HCT116 (cell line): ENCODE results near the gene RANGRF. TPM values are rescaled to one million over a fixed set of nuclear protein-coding genes. Genes with fewer than 3 reads are reported as not detected.
A peak's percentile ranks its signal among the peaks of the same experiment; 100 is the strongest.

Experiments
- ATAC-seq: fragments of 200-7000 bp; cut with Tn5 transposase; 2 replicates; pipeline ENCODE4 v1.9.1; 2020; ENCODE audit warnings: mild to moderate bottlenecking, moderate library complexity
- Bru-seq: library from RNA; stranded (reverse); fragments of 400-500 nt; gene quantifications from one replicate; lab custom pipeline; 2021; lab: Mats Ljungman, UMichigan
- BruChase-seq, 2 experiments: library from RNA; stranded (reverse); fragments of 400-500 nt; gene quantifications; one replicate each; lab custom pipeline; 2021; lab: Mats Ljungman, UMichigan
- BruUV-seq: library from RNA; stranded (reverse); fragments of 400-500 nt; replicated peaks from 2 replicates; lab custom pipeline; 2021; lab: Mats Ljungman, UMichigan
- CTCF ChIA-PET: fragments of 300-600 bp; sonication (Branson Sonifier 250); formaldehyde crosslinking; loops from one replicate; lab custom pipeline; 2021; ENCODE audit warnings: antibody characterized with exemption; lab: Charles Lee
- POLR2A ChIA-PET: fragments of 300-600, 350-600 bp; sonication (Branson Sonifier 250); formaldehyde crosslinking; loops from one replicate; lab custom pipeline; 2021; ENCODE audit warnings: antibody characterized with exemption; lab: Charles Lee
- RAD21 ChIA-PET, 2 experiments: fragments of 300-600 bp; sonication (Branson Sonifier 250); formaldehyde crosslinking; loops; one replicate each; lab custom pipeline; 2023; ENCODE audit warnings: low total read pairs in 2 of 2; ENCODE audit not compliant: uncharacterized antibody in 2 of 2, unreplicated experiment in 2 of 2, low non-redundant PET in 1 of 2; lab: Charles Lee
- DNase-seq: peaks from one replicate; pipeline ENCODE4 v3.0.0-alpha.2; 2010; ENCODE audit warnings: low read depth, low spot score
- H2AFZ ChIP-seq: fragments of 200-600 bp; shearing (Covaris generic), sonication (generic); 2 replicates; pipeline ENCODE4 v1.6.1; 2017; ENCODE audit warnings: low read depth, mixed run types, mixed read lengths, antibody characterized with exemption, low read length; ENCODE audit not compliant: poor library complexity, severe bottlenecking
- H3K27ac ChIP-seq: 2 replicates; pipeline ENCODE4 v1.5.1; 2012; ENCODE audit warnings: low read depth, low read length
- H3K27me3 ChIP-seq: fragments of 200-600 bp; sonication (generic); 2 replicates; pipeline ENCODE4 v1.6.1; 2016; ENCODE audit warnings: mixed run types, low read length, mixed read lengths; ENCODE audit not compliant: insufficient read depth
- H3K36me3 ChIP-seq, 2 experiments: fragments of 200-500 bp in 1 of 2; fragments of 200-600 bp in 1 of 2; sonication (Bioruptor generic) in 1 of 2; sonication (generic) in 1 of 2; 2 replicates each; pipeline versions ENCODE4 v1.5.1 to v1.6.1; 2014 to 2016; ENCODE audit warnings: low read length in 2 of 2, inconsistent platforms in 1 of 2, mixed read lengths in 1 of 2, mixed run types in 1 of 2; ENCODE audit not compliant: insufficient read depth in 2 of 2, control insufficient read depth in 1 of 2
- H3K4me1 ChIP-seq, 2 experiments: fragments of 200-600 bp in 1 of 2; sonication (generic) in 1 of 2; 2 replicates each; pipeline versions ENCODE4 v1.5.1 to v1.6.1; 2012 to 2017; ENCODE audit warnings: low read length in 2 of 2, inconsistent platforms in 1 of 2, mild to moderate bottlenecking in 1 of 2, mixed read lengths in 1 of 2, mixed run types in 1 of 2, moderate library complexity in 1 of 2; ENCODE audit not compliant: insufficient read depth in 2 of 2, control insufficient read depth in 1 of 2
- H3K4me2 ChIP-seq: fragments of 200-600 bp; sonication (generic); 2 replicates; pipeline ENCODE4 v1.6.1; 2017; ENCODE audit warnings: mixed run types, low read length, mixed read lengths
- H3K4me3 ChIP-seq, 2 experiments: fragments of 200-600 bp in 1 of 2; sonication (generic) in 1 of 2; replicated peaks in 1 of 2; 2 replicates each; pipeline ENCODE4 v1.5.1; 2011 to 2016; ENCODE audit warnings: low read length in 2 of 2, control low read depth in 1 of 2, low read depth in 1 of 2, mild to moderate bottlenecking in 1 of 2, mixed read lengths in 1 of 2, mixed run types in 1 of 2
- H3K79me2 ChIP-seq: fragments of 200-600 bp; sonication (generic); 2 replicates; pipeline ENCODE4 v1.6.1; 2017; ENCODE audit warnings: mild to moderate bottlenecking, mixed run types, low read length, moderate library complexity, mixed read lengths; ENCODE audit not compliant: insufficient read depth
- H3K9ac ChIP-seq: fragments of 200-600 bp; sonication (generic); 2 replicates; pipeline ENCODE4 v1.6.1; 2016; ENCODE audit warnings: low read length, mixed read lengths
- H3K9me2 ChIP-seq: fragments of 200-600 bp; sonication (generic), shearing (Covaris generic); 2 replicates; pipeline ENCODE4 v1.6.1; 2017; ENCODE audit warnings: mixed run types, mild to moderate bottlenecking, moderate library complexity; ENCODE audit not compliant: insufficient read depth
- H3K9me3 ChIP-seq, 2 experiments: fragments of 200-500 bp in 1 of 2; fragments of 200-600 bp in 1 of 2; sonication (Bioruptor generic) in 1 of 2; sonication (generic) in 1 of 2; 2 replicates each; pipeline ENCODE4 v1.6.1; 2014 to 2017; ENCODE audit warnings: low read length in 2 of 2, mixed read lengths in 2 of 2, inconsistent platforms in 1 of 2, low read depth in 1 of 2, mild to moderate bottlenecking in 1 of 2, mixed run types in 1 of 2, moderate library complexity in 1 of 2; ENCODE audit not compliant: control insufficient read depth in 1 of 2, insufficient read depth in 1 of 2
- H4K20me1 ChIP-seq: fragments of 200-600 bp; sonication (generic), shearing (Covaris generic); 2 replicates; pipeline ENCODE4 v1.6.1; 2017; ENCODE audit warnings: mixed run types, mild to moderate bottlenecking, moderate library complexity; ENCODE audit not compliant: insufficient read depth
- ATF3 ChIP-seq: IDR thresholded peaks from 2 replicates; pipeline ENCODE4 v1.6.1; 2012
- CBX3 ChIP-seq: IDR thresholded peaks from 2 replicates; pipeline ENCODE4 v1.6.1; 2012; ENCODE audit warnings: low read depth
- CEBPB ChIP-seq: IDR thresholded peaks from 2 replicates; pipeline ENCODE4 v1.6.1; 2012; ENCODE audit warnings: low read depth
- CTCF ChIP-seq, 3 experiments: fragments of 200-600 bp in 1 of 3; sonication (generic) in 1 of 3; IDR thresholded peaks in 2 of 3; conservative IDR thresholded peaks in 1 of 3; 2 replicates each; pipeline ENCODE4 v1.5.1; 2012 to 2017; ENCODE audit warnings: low read depth in 2 of 3, low read length in 2 of 3, antibody characterized with exemption in 1 of 3, borderline replicate concordance in 1 of 3, control low read depth in 1 of 3, mild to moderate bottlenecking in 1 of 3, mixed read lengths in 1 of 3, mixed run types in 1 of 3, moderate library complexity in 1 of 3; ENCODE audit not compliant: insufficient read depth in 1 of 3
- EGR1 ChIP-seq: IDR thresholded peaks from 2 replicates; pipeline ENCODE4 v1.6.1; 2012; ENCODE audit warnings: low read depth
- EZH2phosphoT487 ChIP-seq: fragments of 200-600 bp; IDR thresholded peaks from 2 replicates; pipeline ENCODE4 v1.6.1; 2018; ENCODE audit warnings: antibody characterized with exemption, borderline replicate concordance
- FOSL1 ChIP-seq: IDR thresholded peaks from 2 replicates; pipeline ENCODE4 v1.6.1; 2012; ENCODE audit warnings: low read depth
- JUND ChIP-seq: IDR thresholded peaks from 2 replicates; pipeline ENCODE4 v1.6.1; 2012
- MAX ChIP-seq: IDR thresholded peaks from 2 replicates; pipeline ENCODE4 v1.6.1; 2012
- POLR2A ChIP-seq: IDR thresholded peaks from 2 replicates; pipeline ENCODE4 v1.7.0; 2011; ENCODE audit warnings: borderline replicate concordance; ENCODE audit not compliant: insufficient read depth, insufficient read length; ENCODE audit errors: extremely low read depth
- POLR2AphosphoS5 ChIP-seq: IDR thresholded peaks from 2 replicates; pipeline ENCODE4 v1.6.1; 2011; ENCODE audit warnings: mild to moderate bottlenecking, low read depth, low read length, moderate library complexity
- RAD21 ChIP-seq: IDR thresholded peaks from 2 replicates; pipeline ENCODE4 v1.6.1; 2012; ENCODE audit warnings: low read depth, mild to moderate bottlenecking
- SRF ChIP-seq: IDR thresholded peaks from 2 replicates; pipeline ENCODE4 v1.6.1; 2012; ENCODE audit warnings: low read depth
- TCF7L2 ChIP-seq: IDR thresholded peaks from 2 replicates; pipeline ENCODE4 v1.7.0; 2011; ENCODE audit warnings: borderline replicate concordance, inconsistent platforms; ENCODE audit not compliant: insufficient read depth, insufficient read length; ENCODE audit errors: extremely low read depth
- YY1 ChIP-seq: IDR thresholded peaks from 2 replicates; pipeline ENCODE4 v1.6.1; 2011; ENCODE audit warnings: low read length, low read depth, moderate library complexity, mild to moderate bottlenecking; ENCODE audit not compliant: insufficient replicate concordance; ENCODE audit errors: extremely low read depth
- ZBTB33 ChIP-seq: IDR thresholded peaks from 2 replicates; pipeline ENCODE4 v1.6.1; 2011; ENCODE audit warnings: mild to moderate bottlenecking, low read length, moderate library complexity; ENCODE audit not compliant: insufficient replicate concordance; ENCODE audit errors: extremely low read depth
- ZFX ChIP-seq: fragments of 450-650 bp; IDR thresholded peaks from 2 replicates; pipeline ENCODE4 v1.6.1; 2017
- ZNF274 ChIP-seq: fragments of 200-500 bp; sonication (Bioruptor generic); IDR thresholded peaks from 2 replicates; pipeline ENCODE4 v1.6.1; 2014; ENCODE audit warnings: mild to moderate bottlenecking, low read depth, low read length, inconsistent platforms
- intact Hi-C: fragments of 100-400 bp; cut with micrococcal nuclease; formaldehyde crosslinking; loops from 2 replicates; pipeline ENCODE4 v1.10.0; 2022
- long read RNA-seq: library from polyadenylated mRNA; unstranded; transcript quantifications from one replicate; pipeline ENCODE4 v2.0.0, GENCODE V29; 2021; ENCODE audit not compliant: unreplicated experiment
- polyA plus RNA-seq: library from polyadenylated mRNA; unstranded; fragments of >200 nt; gene quantifications from 2 replicates; pipeline ENCODE4 v1.2.1, GENCODE V29; 2012; ENCODE audit warnings: missing spikeins
- total RNA-seq: library from RNA; stranded (reverse); gene quantifications from one replicate; pipeline ENCODE4 v1.2.1, GENCODE V29; 2021; ENCODE audit not compliant: unreplicated experiment

The RANGRF gene
- 33.2 TPM for total RNA-seq
- polyA plus RNA-seq = 41.0 and 55.0 TPM in 2 replicates
- percentile 60 among the genes with signal in this experiment for Bru-seq, nascent RNA
- percentile 93 among the genes with signal in this experiment for BruChase-seq, experiment 1, labeled RNA remaining after a 6-hour chase
- BruChase-seq, experiment 2, labeled RNA remaining after a 2-hour chase = percentile 87 among the genes with signal in this experiment
- long read RNA-seq, transcript RANGRF-201 (5 exons, 1,009 nt) = major isoform, 12 of 31 reads
- long read RNA-seq, transcript RANGRF-202 (4 exons, 1,074 nt) = minor isoform, 11 of 31 reads
- long read RNA-seq, partial matches to known transcripts = 0 of 31 reads
- long read RNA-seq, other reads (novel, unspliced or antisense) = 2 of 31 reads

GRCh38 chr17:8288336-8289102, at the start of gene RANGRF:
Gene RANGRF (plus strand): TSS chr17:8288670. CDS start chr17:8288789, 119 bp downstream.
- RAD21 ChIA-PET = no interaction called here
- no peaks in the 10 kb centered on the region for H3K9me2 ChIP-seq
- peak within 1 kb of the TSS; percentile 69 to 89 for H3K4me3 ChIP-seq
- no peaks in the 10 kb centered on the region for H4K20me1 ChIP-seq
- H3K9me3 ChIP-seq = no peaks in the 10 kb centered on the region
- H3K9ac ChIP-seq = peak within 1 kb of the TSS; percentile 94
- peak within 1 kb of the TSS; percentile 87 for H2AFZ ChIP-seq
- H3K79me2 ChIP-seq = no peaks in the 10 kb centered on the region
- CTCF ChIA-PET = interaction anchor here (1.0 to 1.1 kb wide), 2 partner anchors 12 to 169 kb away, joined by 3 to 4 read pairs; no protein-coding TSS in a partner anchor
- H3K27me3 ChIP-seq = no peaks in the 10 kb centered on the region
- ATAC-seq = peak; percentile 88
- H3K4me2 ChIP-seq = peak within 1 kb of the TSS; percentile 99
- H3K27ac ChIP-seq = peak within 1 kb of the TSS; percentile 80
- no TSS peak for BruUV-seq
- intact Hi-C loops = loop anchor here (5.0 kb wide), 1 partner anchor 36 kb away; no protein-coding TSS in a partner anchor
- no peaks in the 10 kb centered on the region for H3K36me3 ChIP-seq
- DNase-seq = peak; percentile 62
- H3K4me1 ChIP-seq = peaks cover 15 to 34% of the 10 kb centered on the region in 2 experiments; a peak in 3 of 4 replicates
- POLR2A ChIA-PET = interaction anchor here (0.9 to 1.3 kb wide), 3 partner anchors 38 to 115 kb away, joined by 3 to 5 read pairs (median 4); partner anchors contain the start of gene CTC1
- TF ChIP-seq EGR1 = no peak
- TF ChIP-seq TCF7L2 = no peak
- no peak for TF ChIP-seq EZH2phosphoT487
- TF ChIP-seq POLR2A = peak; percentile 58
- no peak for TF ChIP-seq ZNF274
- TF ChIP-seq POLR2AphosphoS5 = peak; percentile 60
- TF ChIP-seq SRF = no peak
- TF ChIP-seq ATF3 = no peak
- TF ChIP-seq ZFX = peak; percentile 86
- no peak for TF ChIP-seq CTCF (IDR thresholded peaks at IDR 0.05 in 2 of 3, conservative IDR thresholded peaks at IDR 0.05 in 1 of 3; ENCODE audit: borderline replicate concordance in 1 of 3, insufficient read depth in 1 of 3, low read depth in 2 of 3, low read length in 2 of 3)
- TF ChIP-seq ZBTB33 = no peak
- no peak for TF ChIP-seq FOSL1
- TF ChIP-seq JUND = no peak
- TF ChIP-seq MAX = peak; percentile 68
- no peak for TF ChIP-seq CBX3
- no peak for TF ChIP-seq YY1
- TF ChIP-seq RAD21 = no peak
- no peak for TF ChIP-seq CEBPB
